Measurements from ENCODE around the gene PPFIA4.
A peak's percentile ranks its signal among the peaks of the same experiment; 100 is the strongest.
"Not testable (repeated sequence)": the region's sequence is repeated elsewhere in the genome, so short reads cannot be mapped to it uniquely, and the experiment has no call there.

Gene PPFIA4

DNA sequence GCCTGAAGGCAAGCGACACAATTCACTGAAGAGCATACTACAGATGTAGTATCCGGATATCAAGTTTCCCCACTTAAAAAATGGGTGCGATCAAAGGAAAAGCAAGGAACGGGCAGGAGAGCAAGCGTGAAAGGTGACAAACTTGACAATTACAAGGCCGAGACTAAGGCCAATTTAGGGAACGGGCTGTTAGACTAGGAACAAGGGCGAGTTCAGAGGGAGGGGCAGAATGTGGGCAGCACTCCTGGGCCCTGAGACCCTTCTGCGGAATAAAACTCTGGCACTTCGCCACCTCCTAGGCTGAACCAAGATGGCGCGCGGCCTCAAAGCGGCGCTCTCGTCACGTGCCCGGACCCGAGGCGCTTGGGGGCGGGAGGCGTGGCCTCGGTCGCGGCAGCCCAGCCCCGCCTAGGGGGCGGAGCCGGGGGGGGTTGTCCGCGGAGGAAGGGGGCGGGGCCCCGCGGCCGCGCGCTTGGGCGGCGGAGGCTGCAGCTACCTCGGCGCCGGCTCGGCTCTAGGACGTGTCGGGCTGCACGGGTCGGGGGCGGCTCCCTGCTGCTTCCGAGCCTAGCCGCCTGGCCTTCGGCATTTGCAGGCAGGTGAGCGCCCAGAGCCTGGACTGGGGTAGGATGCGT lies at the start of gene PPFIA4:
PPFIA4 (plus strand) TSS at position 461 of the 635 bp plus-strand sequence. CDS start 12,518 bp downstream, outside the sequence.
- peak; percentile 33 for DNase-seq

DNA sequence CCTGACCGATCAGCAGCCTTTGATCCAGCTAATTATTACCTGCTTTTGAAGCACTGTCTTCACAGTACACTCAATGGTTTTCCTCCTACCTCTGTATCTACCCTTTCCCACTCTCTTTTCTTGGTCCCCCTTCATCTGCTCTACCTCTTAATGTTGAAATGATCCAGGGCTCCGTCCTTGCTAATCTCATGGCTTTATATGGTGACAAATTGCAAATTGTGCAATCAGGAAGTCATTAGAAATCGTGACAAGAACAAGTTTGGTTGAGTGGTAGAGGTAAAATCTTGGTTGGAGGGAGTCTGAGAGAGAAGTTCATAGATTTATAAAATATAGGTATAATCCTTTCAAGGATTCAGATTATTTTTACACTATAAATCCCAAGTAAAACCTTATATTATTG lies 49.7 kb upstream of the PPFIA4 start:
- no peak for DNase-seq

DNA sequence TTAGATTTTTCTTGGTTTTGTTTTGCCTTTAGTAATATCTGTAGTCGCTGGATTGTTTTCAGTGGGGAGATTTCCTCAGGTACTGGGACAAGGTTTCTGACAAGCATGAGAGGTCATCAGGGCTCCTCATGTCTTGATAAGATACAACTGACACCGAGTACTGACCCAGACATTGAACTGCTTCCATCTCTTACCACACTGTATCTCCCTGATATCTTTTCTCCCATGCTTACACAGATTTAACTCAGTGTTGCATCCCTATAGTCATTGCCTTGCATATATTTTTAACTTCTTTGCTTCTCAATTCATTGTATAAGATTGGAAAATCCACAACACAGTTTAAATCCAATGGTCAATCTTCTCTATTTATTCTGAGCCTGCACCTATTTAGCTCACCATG lies 46.8 kb upstream of the PPFIA4 start:
- DNase-seq, result no peak

DNA sequence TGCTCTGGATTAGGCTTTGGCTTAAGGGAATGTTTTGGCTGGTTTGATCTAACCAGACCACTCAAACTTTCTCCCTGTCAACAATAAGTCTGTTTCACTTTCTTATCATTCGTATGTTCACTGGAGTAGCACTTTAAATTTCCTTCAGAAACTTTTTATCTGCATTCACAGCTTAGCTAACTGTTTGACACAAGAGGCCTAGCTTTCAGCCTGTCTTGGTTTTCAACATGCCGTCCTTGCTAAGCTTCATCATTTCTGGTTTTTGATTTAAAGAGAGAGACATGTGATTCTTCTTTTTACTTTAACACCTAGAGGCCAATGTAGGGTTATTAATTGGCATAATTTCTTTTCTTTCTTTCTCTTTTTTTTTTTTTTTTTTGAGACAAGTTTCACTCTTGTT lies 44.4 kb upstream of the PPFIA4 start:
- DNase-seq, result no peak

DNA sequence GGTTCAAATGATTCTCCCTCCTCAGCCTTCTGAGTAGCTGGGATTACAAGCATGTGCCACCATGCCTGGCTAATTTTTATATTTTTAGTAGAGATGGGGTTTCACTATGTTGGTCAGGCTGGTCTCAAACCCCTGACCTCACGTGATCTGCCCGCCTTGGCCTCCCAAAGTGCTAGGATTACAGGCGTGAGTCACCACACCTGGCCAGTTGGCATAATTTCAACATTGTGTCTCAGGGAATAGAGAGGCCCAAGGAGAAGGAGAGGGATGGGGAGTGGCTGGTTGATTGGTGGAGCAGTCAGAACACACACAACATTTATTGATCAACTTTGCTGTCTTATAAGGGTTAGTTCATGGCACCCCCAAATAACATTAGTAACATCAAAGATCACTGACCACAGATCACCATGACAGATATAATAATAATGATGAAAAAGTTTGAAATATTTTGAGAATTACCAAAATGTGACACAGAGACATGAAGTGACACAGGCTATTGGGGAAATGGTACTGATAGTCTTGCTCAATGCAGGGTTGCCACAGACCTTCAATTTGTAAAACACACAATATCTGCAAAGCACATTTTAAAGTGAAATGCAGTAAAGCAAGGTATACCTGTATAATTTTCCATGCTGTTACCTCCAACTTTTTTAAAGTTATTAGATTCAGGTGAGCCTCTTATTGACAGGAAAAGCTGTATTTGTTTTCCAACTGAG lies 43.4 kb upstream of the PPFIA4 start:
- no peak for DNase-seq

DNA sequence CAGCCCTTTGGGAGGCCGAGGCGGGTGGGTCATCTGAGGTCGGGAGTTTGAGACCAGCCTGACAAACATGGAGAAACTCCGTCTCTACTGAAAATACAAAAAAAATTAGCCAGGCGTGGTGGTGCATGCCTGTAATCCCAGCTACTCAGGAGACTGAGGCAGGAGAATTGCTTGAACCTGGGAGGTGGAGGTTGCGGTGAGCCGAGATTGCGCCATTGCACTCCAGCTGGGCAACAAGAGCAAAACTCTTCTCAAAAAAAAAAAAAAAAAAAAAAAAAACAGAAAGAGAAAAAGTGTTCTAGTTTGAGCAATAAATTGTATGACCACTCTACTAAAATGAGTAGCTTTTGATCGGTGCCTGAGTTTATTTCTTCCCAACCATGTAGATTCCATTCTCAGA lies 40.2 kb upstream of the PPFIA4 start:
- not testable (repeated sequence) for DNase-seq

DNA sequence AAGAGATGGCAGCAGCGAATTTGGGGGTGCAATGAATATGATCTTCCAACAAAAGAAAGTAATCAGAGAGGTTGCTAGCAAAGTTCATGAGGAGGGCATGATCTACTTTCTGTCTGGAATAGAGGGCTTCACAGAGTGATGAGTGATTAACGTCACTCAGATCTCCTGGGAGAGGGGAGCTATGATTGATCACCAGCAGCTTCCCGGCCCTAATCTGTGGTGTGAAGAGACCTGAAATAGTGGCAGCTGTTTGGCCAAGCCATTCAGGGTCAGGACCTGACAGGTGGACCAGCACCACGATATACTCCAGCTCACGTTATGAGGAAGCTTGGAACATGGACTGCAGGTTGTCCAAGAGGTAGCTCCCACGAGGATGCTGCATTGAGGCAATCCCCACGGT lies 39.0 kb upstream of the PPFIA4 start:
- no peak for DNase-seq

DNA sequence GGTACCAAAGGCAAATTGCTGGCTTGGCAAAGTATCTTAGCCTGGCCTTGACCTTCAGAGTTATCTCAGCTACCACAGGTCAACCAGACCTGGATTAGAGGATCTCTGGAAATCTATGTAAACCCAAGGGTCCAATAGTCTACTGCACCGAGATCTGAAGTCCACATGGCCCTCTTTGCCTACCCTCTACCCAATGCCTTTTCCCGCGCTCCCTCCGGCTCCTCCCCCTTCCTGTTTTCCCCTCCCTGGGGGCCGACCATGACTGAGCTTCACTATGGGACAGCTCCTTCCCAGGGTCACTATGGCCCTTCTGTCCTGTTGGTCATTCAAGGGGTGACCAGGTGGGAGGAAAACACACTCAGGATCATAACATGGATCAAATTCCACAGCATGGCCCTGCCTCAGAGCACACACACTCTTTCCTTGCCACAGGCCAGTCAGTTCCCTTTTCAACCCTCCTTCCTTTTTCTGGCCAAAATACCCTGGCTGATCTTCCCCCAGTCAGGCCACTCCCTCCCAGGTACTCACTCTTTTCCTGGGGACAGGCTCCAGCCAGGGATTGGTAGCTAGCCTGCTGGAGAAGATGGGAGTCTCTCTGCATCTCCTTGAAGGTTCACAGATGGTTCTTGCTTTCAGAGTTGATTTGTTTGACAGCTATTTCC lies 38.2 kb upstream of the PPFIA4 start:
- no peak for DNase-seq

DNA sequence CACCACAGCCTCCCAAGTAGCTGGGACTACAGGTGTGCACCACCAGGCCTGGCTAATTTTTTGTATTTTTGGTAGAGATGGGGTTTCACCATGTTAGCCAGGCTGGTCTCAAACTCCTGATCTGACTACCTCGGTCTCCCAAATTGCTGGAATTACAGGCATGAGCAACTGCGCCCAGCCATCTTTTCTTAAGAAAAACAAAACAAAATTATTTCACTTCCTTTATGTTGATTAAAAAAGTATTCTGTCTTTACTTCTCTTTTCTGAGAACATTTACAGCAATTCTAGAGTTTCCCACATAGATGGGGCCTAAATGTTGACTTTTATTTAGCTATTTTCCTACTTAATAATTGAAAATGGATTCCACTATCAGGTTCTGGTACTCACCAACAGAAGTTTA lies 36.4 kb upstream of the PPFIA4 start:
- no peak for DNase-seq

DNA sequence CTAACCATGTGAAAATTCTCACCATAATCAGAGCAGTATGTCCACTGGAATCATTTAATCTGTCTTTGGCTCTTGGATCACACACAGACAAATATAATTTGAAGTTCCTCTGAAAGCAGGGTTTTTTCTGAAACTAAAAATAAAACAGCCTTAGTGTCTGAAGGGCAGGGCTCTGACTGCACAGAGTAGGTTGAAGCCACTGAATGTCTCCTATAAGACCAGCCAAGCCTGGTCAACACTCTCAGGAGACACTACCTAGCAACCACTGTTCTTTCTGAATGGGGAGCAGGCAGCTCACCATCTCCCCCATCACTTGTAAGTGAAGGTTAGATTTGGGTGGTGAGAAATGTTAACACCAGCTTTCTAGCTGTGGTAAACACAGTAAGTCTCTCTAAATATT lies 35.2 kb upstream of the PPFIA4 start:
- no peak for DNase-seq

DNA sequence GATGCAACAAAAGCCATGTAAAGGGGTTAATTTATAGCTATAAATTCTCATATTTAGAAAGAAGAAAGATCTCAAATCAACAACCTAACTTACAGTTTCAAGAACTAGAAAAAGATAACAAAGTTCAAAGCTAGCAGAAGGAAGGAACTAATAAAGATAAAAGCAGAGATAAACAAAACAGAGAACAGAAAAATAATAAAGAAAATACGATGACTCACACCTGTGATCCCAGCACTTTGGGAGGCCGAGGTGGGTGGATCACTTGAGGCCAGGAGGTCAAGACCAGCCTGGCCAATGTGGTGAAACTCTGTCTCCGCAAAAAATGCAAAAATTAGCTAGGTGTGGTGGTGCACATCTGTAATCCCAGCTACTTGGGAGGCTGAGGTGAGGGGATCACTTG lies 31.5 kb upstream of the PPFIA4 start:
- no peak for DNase-seq

DNA sequence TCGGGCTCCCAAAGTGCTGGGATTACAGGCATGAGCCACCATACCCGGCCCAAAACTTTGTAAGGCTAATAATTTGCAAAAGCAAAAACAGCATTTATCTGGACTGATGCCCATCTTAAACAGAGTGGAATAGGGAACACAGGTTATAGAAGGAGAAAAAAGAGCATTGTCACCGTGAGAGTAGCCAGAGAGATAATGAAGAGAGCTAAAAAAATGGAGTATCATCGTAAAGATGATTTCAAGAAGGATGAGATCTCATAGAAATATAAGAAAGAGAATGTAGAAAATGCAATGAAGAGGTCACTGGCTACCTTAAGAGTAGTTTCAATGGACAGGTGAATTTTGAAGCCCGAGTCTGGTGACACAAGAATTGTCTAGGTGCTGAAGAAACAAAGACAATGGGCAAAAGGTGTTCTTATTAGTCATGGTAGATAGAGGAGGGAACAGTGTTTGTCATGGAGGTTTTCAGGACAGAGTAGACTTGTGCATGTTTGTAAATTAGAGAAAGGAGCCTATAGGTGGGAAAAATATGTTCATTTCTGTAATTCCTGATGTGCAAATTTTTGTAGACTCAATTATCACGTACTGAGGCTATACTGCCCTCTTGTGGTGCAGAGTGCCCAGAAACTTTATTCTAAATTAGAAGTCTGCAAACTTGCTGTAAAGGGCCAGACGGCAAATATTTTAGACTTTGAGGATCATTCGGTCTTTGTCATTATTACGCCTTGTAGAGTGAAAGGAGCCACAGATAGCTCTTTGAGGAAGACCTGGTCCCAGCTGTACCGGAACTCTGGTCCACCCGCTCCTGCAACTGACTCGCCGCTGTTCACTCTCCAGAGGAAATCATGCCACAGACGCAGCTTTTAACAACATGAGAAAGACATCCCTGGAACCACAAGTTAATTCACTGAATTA lies 27.2 kb upstream of the PPFIA4 start:
- DNase-seq, result peak; percentile 6

DNA sequence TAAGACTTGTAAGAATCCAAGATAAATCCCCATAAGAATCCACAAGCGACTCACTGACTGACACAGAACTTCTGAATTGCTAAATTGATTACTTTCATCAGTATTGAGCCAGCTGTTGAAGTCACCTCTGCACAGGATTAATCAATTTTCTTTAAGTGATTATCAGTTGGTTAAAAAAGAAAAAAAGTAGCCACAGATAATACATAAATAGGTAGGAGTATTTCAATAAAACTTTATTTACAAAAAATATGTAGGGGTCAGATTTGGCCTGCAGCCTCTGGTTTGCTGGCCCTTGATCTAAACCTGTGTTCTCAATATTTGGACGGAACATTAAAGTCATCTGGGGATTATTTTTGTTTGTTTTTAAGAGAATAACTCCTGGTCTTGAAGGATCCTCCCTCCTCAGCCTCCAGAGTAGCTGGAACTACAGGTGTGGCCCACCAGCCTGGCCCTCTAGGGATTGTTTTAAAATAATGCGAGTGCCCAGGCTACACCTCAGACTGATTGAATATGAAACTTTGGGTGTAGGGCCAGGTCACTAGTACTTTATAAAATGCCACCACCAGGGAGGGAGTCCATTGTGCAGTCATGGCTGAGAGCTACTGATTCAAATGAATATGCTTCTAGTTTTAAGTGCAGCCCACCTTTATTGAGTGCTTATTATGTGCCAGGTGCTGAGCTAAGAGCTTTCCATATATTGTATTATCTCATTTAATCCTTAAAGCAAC lies 25.9 kb upstream of the PPFIA4 start:
- DNase-seq, result no peak

DNA sequence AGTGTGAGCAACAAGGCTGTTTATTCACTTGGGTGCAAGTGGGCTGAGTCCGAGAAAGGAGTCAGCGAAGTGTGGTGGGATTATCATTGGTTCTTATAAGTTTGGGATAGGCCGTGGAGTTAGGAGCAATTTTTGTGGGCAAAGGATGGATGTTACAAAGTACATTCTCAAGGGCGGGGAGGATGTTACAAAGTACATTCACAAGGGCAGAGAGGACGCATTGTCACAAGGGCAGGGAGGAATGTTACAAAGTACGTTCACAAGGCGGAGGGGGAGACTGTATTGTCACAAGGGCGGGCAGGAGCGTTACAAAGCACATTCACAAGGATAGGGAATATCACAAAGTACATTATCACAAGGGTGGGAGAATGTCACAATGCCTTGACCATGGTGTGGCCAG lies 24.3 kb upstream of the PPFIA4 start:
- DNase-seq, result no peak

DNA sequence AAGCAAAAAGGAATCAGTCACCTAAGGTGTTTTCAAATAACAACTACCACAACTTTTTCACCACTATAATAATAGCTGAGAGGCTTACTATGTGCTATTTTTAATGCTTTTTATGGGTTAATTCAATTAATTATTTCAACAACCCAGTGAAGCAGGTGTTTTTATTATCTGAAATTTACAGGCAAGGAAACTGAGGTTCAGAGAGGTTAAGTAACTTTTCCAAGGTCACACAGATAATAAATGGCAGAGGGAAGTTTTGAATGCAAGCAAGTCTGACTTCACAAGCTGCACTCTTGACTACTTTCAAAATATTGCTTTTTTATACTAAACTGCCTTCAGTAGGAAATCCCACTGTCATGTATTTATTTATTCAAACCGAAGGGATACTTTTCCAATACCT lies 23.3 kb upstream of the PPFIA4 start:
- no peak for DNase-seq

DNA sequence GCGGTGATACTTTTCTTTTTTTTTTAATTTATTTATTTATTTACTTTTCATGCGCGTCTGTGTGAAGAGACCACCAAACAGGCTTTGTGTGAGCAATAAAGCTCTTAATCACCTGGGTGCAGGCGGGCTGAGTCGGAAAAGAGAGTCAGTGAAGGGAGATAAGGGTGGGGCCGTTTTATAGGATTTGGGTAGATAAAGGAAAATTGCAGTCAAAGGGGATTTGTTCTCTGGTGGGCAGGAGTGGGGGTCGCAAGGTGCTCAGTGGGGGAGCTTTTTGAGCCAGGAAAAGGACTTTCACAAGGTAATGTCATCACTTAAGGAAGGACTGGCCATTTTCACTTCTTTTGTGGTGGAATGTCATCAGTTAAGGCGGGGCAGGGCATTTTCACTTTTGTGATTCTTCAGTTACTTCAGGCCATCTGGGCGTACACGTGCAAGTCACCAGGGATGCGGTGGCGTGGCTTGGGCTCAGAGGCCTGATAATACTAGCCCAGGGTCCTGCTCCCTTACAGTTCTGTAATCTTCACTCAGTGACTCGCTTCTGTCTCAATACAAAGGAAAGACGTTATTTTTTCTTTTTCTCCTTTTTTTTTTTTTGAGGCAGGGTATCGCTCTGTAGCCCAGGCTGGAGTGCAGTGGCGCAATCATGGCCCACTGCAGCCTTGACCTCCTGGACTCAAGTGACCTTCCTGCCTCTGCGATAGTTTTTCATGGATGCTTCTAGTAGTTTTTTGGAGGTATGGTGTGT lies 20.7 kb upstream of the PPFIA4 start:
- not testable (repeated sequence) for DNase-seq

DNA sequence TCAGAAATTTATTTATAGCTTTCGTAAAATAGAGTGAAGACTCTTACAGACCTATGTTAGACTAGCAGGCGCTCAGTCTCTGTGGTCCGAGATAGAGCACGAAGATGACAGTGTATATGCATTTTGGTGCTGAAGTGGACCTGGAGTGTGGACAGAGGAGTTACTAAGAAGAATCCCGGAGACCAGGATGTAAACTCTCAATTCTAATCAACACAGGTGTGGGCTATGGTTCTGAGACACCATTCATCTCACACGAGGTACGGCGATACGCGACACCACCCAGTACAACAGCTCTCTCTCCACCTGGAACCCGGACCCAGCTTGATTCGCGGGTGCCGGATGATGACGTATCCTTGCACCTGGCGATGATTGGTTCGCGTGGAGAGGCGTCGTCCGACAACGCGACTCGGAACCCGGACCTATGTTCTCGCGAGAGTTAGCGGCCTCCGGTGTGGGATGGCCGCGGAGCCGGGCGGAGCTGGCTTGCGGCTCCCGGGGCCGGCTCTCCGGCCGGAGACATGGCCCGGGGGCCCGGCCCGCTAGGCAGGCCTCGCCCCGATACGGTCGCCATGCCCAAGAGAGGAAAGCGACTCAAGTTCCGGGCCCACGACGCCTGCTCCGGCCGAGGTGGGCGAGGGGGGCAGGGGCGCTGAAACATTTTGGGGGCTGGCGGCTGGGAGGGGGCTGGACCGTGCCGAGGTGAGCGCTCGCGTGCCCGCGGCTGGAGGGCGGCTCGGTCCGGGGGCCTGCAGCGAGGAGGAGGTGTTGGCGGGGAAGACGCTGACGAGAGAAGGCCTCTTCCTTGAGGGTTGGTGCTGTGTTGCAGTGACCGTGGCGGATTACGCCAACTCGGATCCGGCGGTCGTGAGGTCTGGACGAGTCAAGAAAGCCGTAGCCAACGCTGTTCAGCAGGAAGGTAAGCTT lies 19.1 kb upstream of the PPFIA4 start, which contains the start of gene TMEM183A:
TMEM183A (plus strand) TSS at position 427 of the 924 bp plus-strand sequence; CDS start at position 519, 92 bp downstream.
- DNase-seq, result peak; percentile 80

DNA sequence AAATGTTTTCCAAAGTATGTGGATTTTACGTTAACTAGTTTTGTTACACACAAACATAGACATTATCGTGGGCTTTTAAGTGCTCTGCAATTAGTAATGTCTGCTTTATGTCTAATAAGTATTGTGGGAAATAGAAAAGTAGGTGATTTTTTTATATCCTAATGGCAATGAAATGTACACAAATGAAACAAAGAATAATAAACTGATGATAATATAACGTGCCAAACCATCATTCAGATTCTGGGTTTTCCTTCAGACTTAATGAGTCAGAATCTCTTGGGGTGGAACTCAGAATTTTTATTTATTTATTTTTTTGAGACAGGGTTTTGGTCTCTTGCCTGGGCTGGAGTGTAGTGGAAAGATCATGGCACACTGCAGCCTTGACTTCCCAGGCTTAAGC lies 17.1 kb upstream of the PPFIA4 start:
- DNase-seq, result no peak

DNA sequence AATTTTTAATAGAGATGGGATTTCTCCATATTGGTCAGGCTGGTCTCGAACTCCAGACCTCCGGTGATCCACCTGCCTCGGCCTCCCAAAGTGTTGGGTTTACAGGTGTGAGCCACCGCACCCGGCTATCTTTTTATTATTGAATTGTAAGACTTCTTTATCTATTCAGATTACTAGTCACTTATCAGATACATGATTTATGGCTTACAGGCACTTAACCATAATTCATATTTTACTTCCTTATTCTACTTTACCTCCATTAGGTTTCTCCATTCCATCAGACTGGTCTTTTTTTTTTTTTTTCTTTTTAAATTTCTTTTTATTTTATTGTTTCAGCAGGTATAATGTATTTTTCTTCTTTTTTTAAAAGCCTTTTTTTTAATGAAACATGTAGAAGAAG lies 14.7 kb upstream of the PPFIA4 start:
- DNase-seq, result no peak

DNA sequence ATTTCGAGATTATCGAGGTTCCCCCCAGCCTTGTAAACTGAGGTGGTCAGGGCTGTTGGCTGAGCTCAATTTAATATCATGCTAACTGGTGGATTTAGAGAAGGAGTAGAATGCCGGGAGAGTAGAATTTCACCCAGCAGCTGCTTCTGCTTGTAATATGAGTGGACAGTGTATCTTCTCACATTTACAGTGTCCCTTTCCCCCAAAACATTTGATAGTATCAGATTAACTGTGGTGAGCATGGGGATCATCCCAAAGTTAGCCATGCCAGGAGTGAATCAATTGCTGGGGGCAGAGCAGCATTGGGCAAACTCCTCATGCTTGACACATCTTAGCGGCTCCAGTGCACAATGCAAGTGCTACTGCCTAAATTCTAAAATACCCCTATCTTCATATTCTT lies 9.2 kb upstream of the PPFIA4 start:
- DNase-seq, result no peak
